HUES6 (cell line): Measurements from ENCODE around the gene EEFSEC.

ENCODE experiments used
- H3K27ac ChIP-seq: 2 replicates; pipeline ENCODE4 v1.7.0; 2013; ENCODE audit warnings: low read depth, mild to moderate bottlenecking, low read length, inconsistent platforms
- H3K27me3 ChIP-seq: 2 replicates; pipeline ENCODE4 v1.6.1; 2013; ENCODE audit warnings: low read length; ENCODE audit not compliant: control insufficient read depth, insufficient read depth
- H3K36me3 ChIP-seq: 2 replicates; pipeline ENCODE4 v1.6.1; 2013; ENCODE audit warnings: low read length; ENCODE audit not compliant: control insufficient read depth, insufficient read depth
- H3K4me1 ChIP-seq: 2 replicates; pipeline ENCODE4 v1.6.1; 2013; ENCODE audit warnings: low read length; ENCODE audit not compliant: control insufficient read depth, insufficient read depth
- H3K4me3 ChIP-seq: 2 replicates; pipeline ENCODE4 v1.5.1; 2013; ENCODE audit warnings: low read depth, low read length
- H3K9ac ChIP-seq: one replicate; pipeline ENCODE4 v1.6.1; 2013; ENCODE audit warnings: mild to moderate bottlenecking, low read length
- H3K9me3 ChIP-seq: 2 replicates; pipeline ENCODE4 v1.6.1; 2013; ENCODE audit warnings: low read depth, low read length; ENCODE audit not compliant: control insufficient read depth, insufficient read depth

The EEFSEC gene

DNA sequence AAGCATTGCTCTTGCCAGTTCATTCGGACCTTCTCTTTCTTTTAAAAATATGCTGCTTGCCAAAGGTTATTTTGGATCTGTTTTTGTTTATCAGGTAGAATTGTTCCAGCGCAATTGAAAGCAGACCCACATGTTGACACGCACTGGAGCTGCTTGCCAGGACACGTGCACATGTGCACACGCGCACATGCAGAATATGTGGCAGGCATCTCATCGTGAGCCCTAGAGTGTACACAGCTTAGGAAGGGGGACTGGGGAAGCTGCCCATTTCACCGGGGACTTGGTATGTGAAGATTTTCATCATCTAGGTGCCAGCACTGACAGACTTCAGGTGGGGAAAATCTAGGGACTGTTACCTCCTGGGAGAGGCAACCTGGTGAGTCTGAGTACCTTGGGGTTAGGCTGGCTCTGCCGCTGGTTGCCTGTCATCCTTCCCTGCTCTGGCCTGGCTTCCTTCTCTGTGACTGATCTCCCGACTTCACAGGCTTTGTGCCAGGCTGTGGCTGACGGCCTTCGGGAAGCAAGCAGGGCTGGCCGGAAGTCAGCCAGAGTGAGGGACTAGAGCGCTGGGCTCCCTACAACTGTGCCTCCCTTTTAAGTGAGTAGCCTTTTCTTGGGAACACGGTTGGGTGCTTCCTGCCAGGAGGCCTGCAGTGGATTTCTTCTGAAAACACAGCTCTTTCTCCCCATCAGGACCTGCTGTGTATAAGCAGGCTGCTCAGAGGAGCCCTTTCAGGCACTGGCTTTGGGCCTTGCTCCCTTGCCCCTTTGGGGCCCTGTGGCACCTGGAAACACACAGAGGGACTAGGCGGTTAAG, 129.3 kb downstream of the EEFSEC start:
- H3K36me3 ChIP-seq, result no peaks in the 10 kb centered on the region
- peaks cover 19% of the 10 kb centered on the region for H3K27me3 ChIP-seq
- no peak overlapping the region for H3K27ac ChIP-seq
- peaks cover 66% of the 10 kb centered on the region for H3K4me1 ChIP-seq
- no peak overlapping the region for H3K9ac ChIP-seq
- no peak overlapping the region for H3K4me3 ChIP-seq
- H3K9me3 ChIP-seq, result no peaks in the 10 kb centered on the region

- Histone ChIP-seq H3K9me3 (no peaks in the 10 kb centered on the region), H3K4me1 (peaks cover 57% of the 10 kb centered on the region)
These were observed 130.1 kb downstream of the EEFSEC start for GRCh38 chr3:128283421-128283820.

DNA sequence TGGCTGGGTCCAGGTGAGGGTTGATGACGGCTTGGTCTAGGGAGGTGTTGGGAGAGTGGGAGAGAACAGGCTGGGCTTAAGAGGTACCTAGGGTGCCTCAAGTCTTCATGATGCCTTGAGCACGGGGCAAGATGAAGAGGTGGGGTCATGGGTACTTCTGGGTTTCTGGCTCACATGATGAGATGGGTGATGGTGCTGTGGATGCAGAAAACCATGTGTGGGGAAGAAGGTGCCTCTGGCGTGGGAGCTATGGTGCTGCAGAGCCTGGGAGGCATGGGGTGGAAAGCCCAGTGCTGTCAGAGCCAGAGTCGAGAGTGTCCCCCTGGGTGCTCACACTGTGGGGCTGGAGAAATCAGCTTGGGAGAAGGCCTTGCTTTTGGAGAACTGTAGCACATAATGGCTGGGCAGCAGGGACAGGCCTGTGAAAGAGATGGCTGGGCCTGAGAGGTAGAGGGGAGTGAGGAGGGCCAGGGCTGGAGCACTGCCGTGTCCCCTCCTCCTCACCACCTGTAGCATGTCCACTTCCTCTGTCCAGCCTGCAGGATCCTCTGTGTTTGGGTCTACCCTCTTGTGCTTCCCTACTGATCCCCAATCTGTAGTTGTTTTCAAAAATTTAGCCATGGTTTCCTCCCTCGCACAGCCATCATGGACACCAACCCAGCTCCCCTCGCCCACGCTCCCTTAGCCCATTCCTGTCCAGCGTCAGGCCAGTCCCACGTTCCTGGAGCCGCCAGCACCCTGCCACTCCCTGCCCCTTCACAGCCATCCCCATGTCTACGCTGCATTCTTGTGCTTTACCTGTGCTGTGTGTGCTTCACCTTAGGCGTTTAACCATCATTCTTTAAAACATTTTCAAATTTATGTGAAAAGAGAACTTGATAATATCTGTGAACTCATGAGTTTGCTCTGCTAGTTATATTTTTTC, 132.0 kb downstream of the EEFSEC start:
- Histone ChIP-seq H3K27ac (no peak overlapping the region), H3K36me3 (no peaks in the 10 kb centered on the region), H3K9ac (no peak overlapping the region), H3K27me3 (peaks cover 11% of the 10 kb centered on the region), H3K9me3 (no peaks in the 10 kb centered on the region), H3K4me3 (no peak overlapping the region), H3K4me1 (peaks cover 39% of the 10 kb centered on the region)

More at GRCh38 chr3:128283421-128283820, 130.1 kb downstream of the EEFSEC start:
- Histone ChIP-seq H3K4me3 (no peak overlapping the region), H3K27me3 (peaks cover 19% of the 10 kb centered on the region), H3K9ac (no peak overlapping the region), H3K36me3 (no peaks in the 10 kb centered on the region), H3K27ac (no peak overlapping the region)

DNA sequence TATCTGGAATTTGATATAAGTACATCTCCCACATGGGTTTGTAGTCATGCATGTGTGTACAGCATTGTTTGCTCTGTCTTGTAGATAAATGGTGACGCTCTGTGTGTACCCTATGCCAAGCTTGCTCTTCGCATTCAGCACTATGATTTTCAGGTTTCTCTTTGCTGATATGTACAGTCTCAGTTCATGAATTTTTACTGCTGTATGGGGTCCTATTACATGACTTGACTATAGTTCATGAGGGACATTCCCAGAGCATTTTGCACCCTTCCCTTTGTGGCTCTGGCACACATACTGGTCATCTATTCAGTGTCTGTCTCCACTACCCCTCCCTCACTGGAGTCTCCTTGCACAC, 132.7 kb downstream of the EEFSEC start:
- no peak overlapping the region for H3K9ac ChIP-seq
- H3K4me1 ChIP-seq, result peaks cover 34% of the 10 kb centered on the region
- H3K9me3 ChIP-seq, result no peaks in the 10 kb centered on the region
- H3K27ac ChIP-seq, result no peak overlapping the region
- no peaks in the 10 kb centered on the region for H3K36me3 ChIP-seq
- no peak overlapping the region for H3K4me3 ChIP-seq
- peaks cover 11% of the 10 kb centered on the region for H3K27me3 ChIP-seq

GRCh38 chr3:128286691-128287090, 133.4 kb downstream of the EEFSEC start:
- H3K9me3 ChIP-seq, result no peaks in the 10 kb centered on the region
- H3K9ac ChIP-seq, result no peak overlapping the region
- peaks cover 9% of the 10 kb centered on the region for H3K27me3 ChIP-seq
- H3K4me1 ChIP-seq, result peaks cover 27% of the 10 kb centered on the region
- H3K27ac ChIP-seq, result no peak overlapping the region
- H3K4me3 ChIP-seq, result no peak overlapping the region
- H3K36me3 ChIP-seq, result no peaks in the 10 kb centered on the region

DNA sequence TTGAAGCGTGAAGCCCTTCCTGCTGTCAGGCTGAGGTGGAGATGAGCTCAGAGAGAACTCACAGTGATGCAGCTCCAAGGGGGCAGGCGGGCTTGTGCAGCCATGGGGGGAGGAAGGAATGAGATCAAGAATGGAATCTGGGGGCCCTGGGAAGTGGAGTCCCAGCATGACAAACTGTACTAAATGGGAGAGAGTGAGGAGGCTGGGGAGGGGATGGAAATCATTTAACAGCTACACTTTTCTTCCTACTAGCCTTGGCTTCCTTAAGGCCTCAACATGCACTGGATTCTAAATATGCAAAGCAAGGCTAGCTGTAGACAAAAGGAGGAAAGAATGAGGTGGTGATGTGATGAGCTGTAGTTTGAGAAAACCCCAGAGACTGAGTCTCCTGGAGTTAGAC, 133.9 kb downstream of the EEFSEC start:
- Histone ChIP-seq H3K27ac (no peak overlapping the region), H3K9ac (no peak overlapping the region), H3K36me3 (no peaks in the 10 kb centered on the region), H3K4me1 (peaks cover 21% of the 10 kb centered on the region), H3K9me3 (no peaks in the 10 kb centered on the region), H3K4me3 (no peak overlapping the region), H3K27me3 (peaks cover 4% of the 10 kb centered on the region; the same call in 1 of the 2 replicates)

DNA sequence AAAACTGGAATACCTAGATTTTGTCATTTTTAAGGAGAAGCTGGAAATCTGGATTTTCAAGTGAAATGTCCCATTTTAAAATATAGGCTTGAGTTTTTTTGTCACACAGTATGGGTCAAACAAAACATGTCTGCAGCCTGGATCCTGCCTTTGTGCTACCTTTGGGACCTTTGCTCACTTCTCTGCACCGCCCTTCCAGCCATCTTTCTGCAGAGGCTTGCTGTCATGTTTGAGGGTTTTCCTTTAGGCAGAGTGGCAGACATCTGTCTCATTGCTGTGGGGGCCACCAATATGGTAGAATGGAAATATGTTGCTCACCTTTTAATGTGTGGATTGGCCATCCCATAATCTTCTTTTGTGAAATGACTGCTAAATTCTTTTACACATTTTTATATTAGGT, 136.3 kb downstream of the EEFSEC start:
- no peak overlapping the region for H3K27ac ChIP-seq
- no peak overlapping the region for H3K9ac ChIP-seq
- no peaks in the 10 kb centered on the region for H3K9me3 ChIP-seq
- H3K36me3 ChIP-seq, result no peaks in the 10 kb centered on the region
- no peak overlapping the region for H3K4me3 ChIP-seq
- no peaks in the 10 kb centered on the region for H3K27me3 ChIP-seq
- H3K4me1 ChIP-seq, result peaks cover 7% of the 10 kb centered on the region

GRCh38 chr3:128290484-128290883, 137.2 kb downstream of the EEFSEC start:
- Histone ChIP-seq H3K9ac (no peak overlapping the region), H3K4me1 (peaks cover 7% of the 10 kb centered on the region), H3K36me3 (no peaks in the 10 kb centered on the region), H3K27me3 (no peaks in the 10 kb centered on the region), H3K27ac (no peak overlapping the region), H3K4me3 (no peak overlapping the region), H3K9me3 (no peaks in the 10 kb centered on the region)

DNA sequence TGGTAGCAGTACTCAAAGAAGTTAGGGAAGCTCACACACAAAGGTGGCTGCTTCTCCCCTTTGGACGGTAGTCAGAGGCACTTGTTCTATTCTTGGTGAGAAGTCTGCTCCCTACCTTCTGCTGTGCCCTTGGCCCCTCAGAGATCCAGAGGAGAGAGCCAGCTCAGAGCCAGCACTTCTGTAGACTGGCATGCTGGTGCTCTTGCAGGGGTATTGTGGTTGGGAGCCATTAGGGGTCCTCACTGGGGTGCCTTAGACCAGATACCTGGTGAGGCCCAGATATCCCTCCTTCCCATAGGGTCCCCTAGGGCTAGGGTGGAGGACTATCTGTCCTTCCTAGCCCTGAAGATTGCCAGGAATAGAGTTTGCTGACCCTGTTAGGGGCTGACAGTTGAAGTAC, 140.6 kb downstream of the EEFSEC start:
- H3K9ac ChIP-seq, result no peak overlapping the region
- H3K27me3 ChIP-seq, result no peaks in the 10 kb centered on the region
- H3K36me3 ChIP-seq, result no peaks in the 10 kb centered on the region
- no peaks in the 10 kb centered on the region for H3K4me1 ChIP-seq
- no peak overlapping the region for H3K27ac ChIP-seq
- no peaks in the 10 kb centered on the region for H3K9me3 ChIP-seq
- no peak overlapping the region for H3K4me3 ChIP-seq

- no peak overlapping the region for H3K9ac ChIP-seq
- H3K9me3 ChIP-seq, result no peaks in the 10 kb centered on the region
- H3K27me3 ChIP-seq, result no peaks in the 10 kb centered on the region
- no peak overlapping the region for H3K4me3 ChIP-seq
- H3K36me3 ChIP-seq, result no peaks in the 10 kb centered on the region
- H3K27ac ChIP-seq, result no peak overlapping the region
- no peaks in the 10 kb centered on the region for H3K4me1 ChIP-seq
These were observed 141.8 kb downstream of the EEFSEC start for GRCh38 chr3:128294999-128295468.
